Heart left ventricle (tissue), 16 donors: ENCODE measurements around the gene GPC6. TPM values are rescaled to one million over a fixed set of nuclear protein-coding genes. Genes with fewer than 3 reads are reported as not detected.
"Not testable (repeated sequence)": the region's sequence is repeated elsewhere in the genome, so short reads cannot be mapped to it uniquely, and the experiment has no call there.

Experiments used
- ATAC-seq, 4 donors: fragments of 200-7000 bp; cut with Tn5 transposase; one replicate each; pipeline ENCODE4 v1.9.1; 2020 to 2022; ENCODE audit warnings: moderate library complexity in 4 of 4, mild to moderate bottlenecking in 3 of 4, moderate number of reproducible peaks in 1 of 4
- DNase-seq, 5 donors: peaks; one replicate each; pipeline ENCODE4 v3.0.0-alpha.2; 2020
- H3K27ac ChIP-seq, 12 donors: fragments of 200-600 bp; sonication (generic) in 4 of 12; one replicate each; pipeline versions ENCODE4 v1.5.0 to v1.8.0; 2016 to 2022; ENCODE audit warnings: mild to moderate bottlenecking in 2 of 12
- H3K27me3 ChIP-seq, 9 donors: fragments of 200-600 bp; sonication (generic) in 2 of 9; one replicate each; pipeline versions ENCODE4 v1.5.1 to v1.8.0; 2016 to 2022; ENCODE audit warnings: mild to moderate bottlenecking in 3 of 9
- H3K36me3 ChIP-seq, 9 donors: fragments of 200-600 bp; sonication (generic) in 2 of 9; one replicate each; pipeline versions ENCODE4 v1.5.0 to v1.8.0; 2018 to 2022; ENCODE audit warnings: mild to moderate bottlenecking in 2 of 9
- H3K4me1 ChIP-seq, 12 donors: fragments of 200-600 bp; sonication (generic) in 4 of 12; one replicate each; pipeline versions ENCODE4 v1.5.0 to v1.8.0; 2016 to 2022; ENCODE audit warnings: mild to moderate bottlenecking in 3 of 12
- H3K4me3 ChIP-seq, 12 donors: fragments of 200-600 bp; sonication (generic) in 4 of 12; one replicate each; pipeline versions ENCODE4 v1.5.0 to v1.8.0; 2017 to 2022; ENCODE audit warnings: mild to moderate bottlenecking in 9 of 12, moderate library complexity in 4 of 12
- H3K9me3 ChIP-seq, 12 donors: fragments of 200-600 bp; sonication (generic) in 4 of 12; one replicate each; pipeline versions ENCODE4 v1.5.0 to v1.8.0; 2016 to 2022; ENCODE audit warnings: mild to moderate bottlenecking in 1 of 12
- CTCF ChIP-seq, 12 donors: fragments of 200-600 bp; sonication (generic) in 4 of 12; IDR thresholded peaks; one replicate each; pipeline versions ENCODE4 v1.5.0 to v1.8.0; 2018 to 2022; ENCODE audit warnings: antibody characterized with exemption in 12 of 12, mild to moderate bottlenecking in 5 of 12
- POLR2A ChIP-seq, 2 donors: fragments of 450-650 bp; IDR thresholded peaks; one replicate each; pipeline ENCODE4 v1.6.1; 2017; ENCODE audit warnings: antibody characterized with exemption in 2 of 2, mild to moderate bottlenecking in 2 of 2, moderate library complexity in 2 of 2
- WGBS, 4 donors: extraction: QIAGEN DNeasy Blood & Tissue Kit in 2 of 4; methylation state at CpG; one replicate each; pipeline versions ENCODE4 v1.1.5 to v1.1.7; 2013 to 2018; 5-methylcytosine and 5-hydroxymethylcytosine counted together
- intact Hi-C, 10 donors: fragments of 100-400 bp; cut with DNase I; formaldehyde crosslinking; loops; one replicate each; pipeline versions ENCODE4 v1.11.1 to v1.14.2; 2022
- polyA plus RNA-seq, 2 donors: library from polyadenylated mRNA; stranded (reverse); fragments of 200-250 nt; gene quantifications; one replicate each; pipeline ENCODE4 v1.2.3, GENCODE V29; 2013
- total RNA-seq, 9 donors: library from RNA; depleted of rRNA in 2 of 9; stranded (reverse); fragments of >200 nt in 2 of 9; fragmentation: NEBNext Ultra II Directional in 3 of 9; extraction: Animal tissue kit (Norgen Biotek cat#: 25700) in 3 of 9; gene quantifications; one replicate each; pipeline versions ENCODE4 v1.1.0 to v1.2.4, GENCODE V29; 2016 to 2023
- donor health status: ischemic (EF 13 %, LVEDD 7.1; RV severe dilation, severe dysfunction).
- donor health status: healthy with polysubstance abuse.
- donor health status: DM: no; HTN: yes; CAD: no.
- donor health status: DM: no; HTN: no; CAD: no.
- donor health status: ischemic (EF 25% LVEDD 6.9; RV normal size, moderate dysfunction).
- donor health status: ischemic (EF 25% LVEDD 5.7; RV mildly dilated, moderate dysfunction).
- donor health status: healthy.
- donor health status: DM: yes; HTN: yes; CAD: no.
- donor health status: ischemic (EF 35%, LVEDD 5.7; RV mildly dilated, moderate dysfunction).
- donor health status: nonischemic (EF 11% LVEDD 7.7; RV severe dilation, severe dysfunction).
- donor health status: DM: yes; HTN: yes; CAD: no.
- donor health status: PGD.
- donor health status: ischemic (EF 29% LVEDD 5.4; RV normal size, mild dysfunction).
- donor health status: nonischemic (EF 23%, LVEDD 6.1; RV moderate dilation, normal function).

The GPC6 gene
- total and polyA plus RNA-seq, 11 donors = 0.08 to 6.2 (median 2.0) TPM

- H3K4me1 ChIP-seq = no peaks in the 10 kb centered on the region
- TF ChIP-seq CTCF (IDR thresholded peaks at IDR 0.05) = no peak
- no peak for TF ChIP-seq POLR2A (IDR thresholded peaks at IDR 0.05)
- H3K27ac ChIP-seq = no peak overlapping the region
- no peak for DNase-seq
- peaks cover 0 to 14% (median 0%) of the 10 kb centered on the region in 12 donors for H3K9me3 ChIP-seq
- no peaks in the 10 kb centered on the region for H3K27me3 ChIP-seq
- 89 to 92% (median 89%) methylated on average over 8 of the region's 8 CpGs for WGBS, 4 donors
- intact Hi-C loops = no loop called here
- no peak for ATAC-seq
- no peaks in the 10 kb centered on the region for H3K36me3 ChIP-seq
- H3K4me3 ChIP-seq = no peak overlapping the region
Measured at GRCh38 chr13:93476175-93476574, 249.6 kb downstream of the GPC6 start.

- no peak for TF ChIP-seq POLR2A (IDR thresholded peaks at IDR 0.05)
- TF ChIP-seq CTCF (IDR thresholded peaks at IDR 0.05) = no peak
- Histone ChIP-seq H3K4me1 (no peaks in the 10 kb centered on the region), H3K4me3 (no peak overlapping the region), H3K27ac (no peak overlapping the region), H3K27me3 (no peaks in the 10 kb centered on the region), H3K9me3 (peaks cover 0 to 8% (median 0%) of the 10 kb centered on the region in 12 donors), H3K36me3 (no peaks in the 10 kb centered on the region)
- intact Hi-C loops = no loop called here
- no peak for ATAC-seq
- DNase-seq = no peak
Measured at GRCh38 chr13:93477238-93477637, 250.6 kb downstream of the GPC6 start.

- WGBS, 4 donors = 83 to 94% (median 87%) methylated on average over 4 of the region's 4 CpGs
- no peak for DNase-seq
- no peaks in the 10 kb centered on the region for H3K9me3 ChIP-seq
- ATAC-seq = no peak
- TF ChIP-seq POLR2A (IDR thresholded peaks at IDR 0.05) = no peak
- TF ChIP-seq CTCF (IDR thresholded peaks at IDR 0.05) = no peak
- H3K4me1 ChIP-seq = no peaks in the 10 kb centered on the region
- H3K27me3 ChIP-seq = no peaks in the 10 kb centered on the region
- H3K36me3 ChIP-seq = no peaks in the 10 kb centered on the region
- H3K27ac ChIP-seq = no peak overlapping the region
- intact Hi-C loops = no loop called here
- H3K4me3 ChIP-seq = no peak overlapping the region
Measured at GRCh38 chr13:93480553-93481106, 254.0 kb downstream of the GPC6 start.

GRCh38 chr13:93496117-93496516 lies 269.5 kb downstream of the GPC6 start:
- H3K36me3 ChIP-seq, H3K4me3 ChIP-seq, H3K9me3 ChIP-seq, intact Hi-C loops, DNase-seq, H3K4me1 ChIP-seq, ATAC-seq, H3K27me3 ChIP-seq, H3K27ac ChIP-seq: not testable (repeated sequence)
- 82 to 88% (median 86%) methylated on average over 21 of the region's 21 CpGs for WGBS, 4 donors

- TF ChIP-seq POLR2A (IDR thresholded peaks at IDR 0.05) (no peak), CTCF (IDR thresholded peaks at IDR 0.05) (no peak)
- 65 to 72% (median 70%) methylated on average over 8 of the region's 8 CpGs for WGBS, 4 donors
- Histone ChIP-seq H3K4me3 (no peak overlapping the region), H3K27ac (no peak overlapping the region), H3K9me3 (no peaks in the 10 kb centered on the region), H3K36me3 (no peaks in the 10 kb centered on the region), H3K4me1 (no peaks in the 10 kb centered on the region), H3K27me3 (no peaks in the 10 kb centered on the region)
- intact Hi-C loops = no loop called here
- no peak for DNase-seq
- ATAC-seq = no peak
Measured at GRCh38 chr13:93496985-93497673, 270.5 kb downstream of the GPC6 start.
